ENCODE data around the gene ITGB5. TPM values are rescaled to one million over a fixed set of nuclear protein-coding genes. Genes with fewer than 3 reads are reported as not detected.
A peak's percentile ranks its signal among the peaks of the same experiment; 100 is the strongest.
"Not testable (repeated sequence)": the region's sequence is repeated elsewhere in the genome, so short reads cannot be mapped to it uniquely, and the experiment has no call there.

The ITGB5 gene
- total and polyA plus RNA-seq, 2 experiments from 2014 or later: 54.3 to 107 TPM

- TF ChIP-seq CTCF (IDR thresholded peaks at IDR 0.05; ENCODE audit: low read depth, low read length): no peak
- H3K4me3 ChIP-seq: no peak overlapping the region
- H3K9me3 ChIP-seq (ENCODE audit: low read depth): no peaks in the 10 kb centered on the region
- no peak overlapping the region for H3K27ac ChIP-seq
- no peaks in the 10 kb centered on the region for H3K36me3 ChIP-seq
- peaks cover 11% of the 10 kb centered on the region for H3K4me1 ChIP-seq (ENCODE audit: low read depth)
- no peaks in the 10 kb centered on the region for H3K27me3 ChIP-seq
- DNase-seq (ENCODE audit: low read depth in 1 of 2, low spot score in 1 of 2): no peak
Measured at GRCh38 chr3:124829819-124830554, 57.2 kb downstream of the ITGB5 start.

GRCh38 chr3:124829178-124829818 is 57.9 kb downstream of the ITGB5 start:
- Histone ChIP-seq H3K27me3 (no peaks in the 10 kb centered on the region), H3K4me3 (no peak overlapping the region), H3K4me1 (ENCODE audit: low read depth) (peaks cover 6% of the 10 kb centered on the region), H3K36me3 (no peaks in the 10 kb centered on the region), H3K27ac (no peak overlapping the region), H3K9me3 (ENCODE audit: low read depth) (no peaks in the 10 kb centered on the region)
- no peak for TF ChIP-seq CTCF (IDR thresholded peaks at IDR 0.05; ENCODE audit: low read depth, low read length)
- DNase-seq (ENCODE audit: low read depth in 1 of 2, low spot score in 1 of 2): no peak

GRCh38 chr3:124827476-124828206 is 59.5 kb downstream of the ITGB5 start:
- H3K4me3 ChIP-seq: not testable (repeated sequence)

GRCh38 chr3:124826703-124827102 is 60.5 kb downstream of the ITGB5 start:
- Histone ChIP-seq H3K4me1 (ENCODE audit: low read depth) (peaks cover 3% of the 10 kb centered on the region), H3K27ac (no peak overlapping the region), H3K36me3 (no peaks in the 10 kb centered on the region), H3K9me3 (ENCODE audit: low read depth) (no peaks in the 10 kb centered on the region), H3K27me3 (no peaks in the 10 kb centered on the region), H3K4me3 (no peak overlapping the region)
- DNase-seq (ENCODE audit: low read depth in 1 of 2, low spot score in 1 of 2): peak in 1 of 2 donors; percentile 81
- TF ChIP-seq CTCF (IDR thresholded peaks at IDR 0.05; ENCODE audit: low read depth, low read length): no peak

More at GRCh38 chr3:124827476-124828206, 59.5 kb downstream of the ITGB5 start:
- not testable (repeated sequence) for H3K27ac ChIP-seq; H3K36me3 ChIP-seq; H3K27me3 ChIP-seq; H3K4me1 ChIP-seq (ENCODE audit: low read depth); H3K9me3 ChIP-seq (ENCODE audit: low read depth)
- peak in 1 of 2 donors; percentile 25 for DNase-seq (ENCODE audit: low read depth in 1 of 2, low spot score in 1 of 2)
- TF ChIP-seq CTCF (IDR thresholded peaks at IDR 0.05; ENCODE audit: low read depth, low read length): peak; percentile 32

- H3K27me3 ChIP-seq: no peaks in the 10 kb centered on the region
- H3K9me3 ChIP-seq (ENCODE audit: low read depth): no peaks in the 10 kb centered on the region
- H3K4me3 ChIP-seq: no peak overlapping the region
- no peaks in the 10 kb centered on the region for H3K36me3 ChIP-seq
- no peaks in the 10 kb centered on the region for H3K4me1 ChIP-seq (ENCODE audit: low read depth)
- no peak overlapping the region for H3K27ac ChIP-seq
- DNase-seq (ENCODE audit: low read depth in 1 of 2, low spot score in 1 of 2): no peak
- TF ChIP-seq CTCF (IDR thresholded peaks at IDR 0.05; ENCODE audit: low read depth, low read length): no peak
Measured at GRCh38 chr3:124824286-124824915, 62.8 kb downstream of the ITGB5 start.
